Right renal cortex interstitium (tissue), 3 donors: Measurements from ENCODE around the gene MUC21. TPM values are rescaled to one million over a fixed set of nuclear protein-coding genes. Genes with fewer than 3 reads are reported as not detected.
"Not testable (repeated sequence)": the region's sequence is repeated elsewhere in the genome, so short reads cannot be mapped to it uniquely, and the experiment has no call there.

Experiments
- DNase-seq, 3 donors: peaks; one replicate each; pipeline ENCODE4 v3.0.0-alpha.2; 2013; ENCODE audit warnings: low read depth in 3 of 3, low spot score in 2 of 3
- polyA plus RNA-seq, 3 donors: library from polyadenylated mRNA; unstranded; fragments of 120-200 nt; gene quantifications; one replicate each; pipeline ENCODE4 v1.2.1, GENCODE V29; 2013; ENCODE audit not compliant: insufficient read length in 3 of 3

Gene MUC21
- polyA plus RNA-seq, 3 donors, result not detected

GRCh38 chr6:31005249-31006020 lies 21.9 kb downstream of the MUC21 start:
- DNase-seq, result no peak

GRCh38 chr6:31007694-31008093 lies 24.2 kb downstream of the MUC21 start:
- DNase-seq, result no peak

- no peak for DNase-seq
These were observed 24.6 kb downstream of the MUC21 start for GRCh38 chr6:31008165-31008564.

- DNase-seq, result no peak
These were observed 26.2 kb downstream of the MUC21 start for GRCh38 chr6:31009731-31010130.

GRCh38 chr6:31010393-31011060 lies 27.0 kb downstream of the MUC21 start, which contains the start of gene MUC22:
Gene MUC22 (plus strand): TSS chr6:31010474. CDS start chr6:31010707, 233 bp downstream.
- DNase-seq, result no peak

GRCh38 chr6:31011153-31011552 lies 27.6 kb downstream of the MUC21 start:
- DNase-seq, result no peak

- DNase-seq, result no peak
These were observed 33.3 kb downstream of the MUC21 start for GRCh38 chr6:31016659-31017299.

GRCh38 chr6:31017436-31017835 lies 33.9 kb downstream of the MUC21 start:
- not testable (repeated sequence) for DNase-seq

GRCh38 chr6:31020057-31020456 lies 36.5 kb downstream of the MUC21 start:
- DNase-seq, result no peak

GRCh38 chr6:31020631-31021255 lies 37.2 kb downstream of the MUC21 start:
- DNase-seq, result not testable (repeated sequence)

- not testable (repeated sequence) for DNase-seq
These were observed 38.4 kb downstream of the MUC21 start for GRCh38 chr6:31021705-31022531.

- no peak for DNase-seq
These were observed 42.1 kb downstream of the MUC21 start for GRCh38 chr6:31025595-31025994.

GRCh38 chr6:31031095-31031494 lies 47.6 kb downstream of the MUC21 start:
- no peak for DNase-seq

- DNase-seq, result no peak
These were observed 49.6 kb downstream of the MUC21 start for GRCh38 chr6:31033075-31033474.

GRCh38 chr6:31035862-31036497 lies 52.5 kb downstream of the MUC21 start:
- no peak for DNase-seq

- DNase-seq, result no peak
These were observed 53.7 kb downstream of the MUC21 start for GRCh38 chr6:31037169-31037568.

GRCh38 chr6:31037682-31038081 lies 54.2 kb downstream of the MUC21 start:
- DNase-seq, result no peak

- DNase-seq, result no peak
These were observed 55.0 kb downstream of the MUC21 start for GRCh38 chr6:31038559-31038958.
